Measurements from ENCODE around the gene HP.

- TF ChIP-seq FOXP4 (CRISPR knock-in tag; IDR thresholded peaks at IDR 0.05) = no peak
- no peak for TF ChIP-seq CTCF (IDR thresholded peaks at IDR 0.05)
These were observed 29.6 kb downstream of the HP start for GRCh38 chr16:72083778-72084404.
